Stimulated activated CD8-positive, alpha-beta memory T cell treated with anti-CD3 and anti-CD28 coated beads, Interleukin-7, amount 100 ng/mL, for 4 hours (primary cell): ENCODE results near the gene OR51B4.
"Not testable (repeated sequence)": the region's sequence is repeated elsewhere in the genome, so short reads cannot be mapped to it uniquely, and the experiment has no call there.

ENCODE experiments used
- DNase-seq, 2 donors: peaks; one replicate each; pipeline ENCODE4 v3.0.0-alpha.2; 2020; ENCODE audit warnings: low read depth in 2 of 2

The OR51B4 gene

DNA sequence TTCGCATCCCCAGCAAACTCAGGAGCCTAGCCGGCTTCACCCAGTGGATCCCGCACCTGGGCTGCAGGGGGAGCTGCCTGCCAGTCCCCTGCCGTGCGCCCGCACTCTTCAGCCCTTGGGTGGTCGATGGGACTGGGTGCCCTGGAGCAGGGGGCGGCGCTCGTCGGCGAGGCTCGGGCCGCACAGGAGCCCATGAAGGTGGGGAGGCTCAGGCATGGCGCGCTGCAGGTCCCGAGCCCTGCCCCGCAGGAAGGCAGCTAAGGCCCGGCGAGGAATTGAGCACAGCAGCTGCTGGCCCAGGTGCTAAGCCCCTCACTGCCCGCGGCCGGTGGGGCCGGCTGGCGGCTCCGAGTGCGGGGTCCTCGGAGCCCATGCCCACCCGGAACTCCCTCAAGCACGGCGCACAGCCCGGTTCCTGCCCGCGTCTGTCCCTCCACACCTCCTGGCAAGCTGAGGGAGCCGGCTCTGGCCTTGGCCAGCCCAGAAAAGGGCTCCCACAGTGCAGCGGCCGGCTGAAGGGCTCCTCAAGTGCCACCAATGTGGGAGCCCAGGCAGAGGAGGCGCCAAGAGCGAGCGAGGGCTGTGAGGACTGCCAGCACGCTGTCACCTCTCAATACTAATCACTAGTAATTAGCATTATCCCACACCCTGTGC, 7.3 kb downstream of the OR51B4 start:
- DNase-seq = not testable (repeated sequence)

DNA sequence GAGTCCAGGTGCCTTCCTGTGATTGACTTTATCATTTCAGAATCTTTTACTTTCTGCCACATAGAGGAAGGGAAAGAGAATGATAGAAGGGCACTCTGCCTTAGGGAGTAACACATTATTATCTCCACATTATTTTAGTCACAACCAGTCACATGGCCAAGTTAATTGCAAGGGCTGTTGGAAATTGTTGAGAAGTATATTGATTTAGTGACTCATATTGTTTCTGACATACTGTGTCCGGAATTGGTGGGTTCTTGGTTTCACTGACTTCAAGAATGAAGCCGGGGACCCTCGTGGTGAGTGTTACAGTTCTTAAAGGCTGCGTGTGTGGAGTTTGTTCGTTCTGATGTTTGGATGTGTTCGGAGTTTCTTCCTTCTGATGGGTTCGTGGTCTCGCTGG, 8.7 kb downstream of the OR51B4 start:
- no peak for DNase-seq

DNA sequence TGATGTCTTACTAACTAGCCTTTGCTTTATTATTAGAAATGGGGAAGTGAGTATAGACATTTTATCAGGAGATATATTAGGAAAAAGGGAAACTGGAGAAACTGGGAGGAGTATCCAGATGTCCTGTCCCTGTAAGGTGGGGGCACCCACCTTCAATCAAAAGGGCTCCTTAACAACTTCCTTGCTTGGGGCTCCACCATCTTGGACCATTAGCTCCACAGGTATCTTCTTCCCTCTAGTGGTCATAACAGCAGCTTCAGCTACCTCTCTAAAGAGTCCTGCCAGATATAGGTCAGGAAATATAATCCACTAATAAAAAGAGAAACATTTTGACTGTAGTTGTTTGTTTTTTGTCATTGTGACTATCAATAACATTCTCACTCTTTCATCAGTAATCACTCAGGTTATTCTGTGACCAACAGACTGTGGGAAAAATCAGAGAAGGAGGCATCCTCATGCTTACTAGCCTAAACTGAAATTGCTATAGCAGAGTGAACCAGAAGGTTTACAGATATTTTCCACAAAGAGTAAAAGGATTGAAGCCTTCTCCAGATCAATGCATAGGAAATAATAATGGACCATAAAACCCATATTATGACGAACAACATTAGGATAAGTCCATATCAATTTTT, 10.4 kb downstream of the OR51B4 start:
- DNase-seq = no peak

DNA sequence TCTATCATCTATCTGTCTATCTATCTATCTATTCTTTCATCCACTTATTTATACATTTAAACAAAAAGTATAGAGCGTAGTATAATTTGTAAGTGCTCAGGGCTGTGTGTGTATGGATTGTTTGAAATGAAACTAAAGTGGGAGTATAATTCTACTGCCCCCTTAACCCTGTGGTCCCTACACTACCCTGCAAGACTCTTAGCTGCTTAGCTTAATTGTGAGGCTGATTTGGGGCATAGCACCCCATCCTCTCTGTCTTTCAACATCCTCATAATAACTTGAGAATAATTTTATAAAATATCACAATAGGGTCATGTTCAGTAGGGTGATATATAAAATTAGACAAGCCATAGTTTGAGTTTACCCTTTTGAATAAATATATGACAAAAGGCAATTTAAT, 11.6 kb downstream of the OR51B4 start:
- no peak for DNase-seq

DNA sequence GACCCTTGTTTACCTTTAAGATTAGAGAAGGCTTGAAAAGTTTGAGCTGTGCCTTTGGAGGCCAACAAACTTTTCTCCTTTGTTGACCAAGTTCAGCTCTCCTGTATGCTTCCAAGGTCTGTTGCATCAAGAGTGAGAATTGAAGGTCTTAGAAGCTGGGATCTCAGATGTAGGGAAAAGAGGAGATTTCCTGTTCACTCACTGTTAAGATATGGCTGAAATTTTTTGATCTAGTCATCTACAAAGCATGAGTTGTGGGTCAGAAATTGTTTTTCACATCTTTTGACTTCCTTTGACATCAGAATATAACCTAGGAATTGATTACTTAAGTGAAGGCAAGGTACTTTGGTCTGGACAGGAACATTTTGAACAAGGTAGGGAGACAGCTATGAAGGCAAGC, 12.1 kb downstream of the OR51B4 start:
- no peak for DNase-seq

DNA sequence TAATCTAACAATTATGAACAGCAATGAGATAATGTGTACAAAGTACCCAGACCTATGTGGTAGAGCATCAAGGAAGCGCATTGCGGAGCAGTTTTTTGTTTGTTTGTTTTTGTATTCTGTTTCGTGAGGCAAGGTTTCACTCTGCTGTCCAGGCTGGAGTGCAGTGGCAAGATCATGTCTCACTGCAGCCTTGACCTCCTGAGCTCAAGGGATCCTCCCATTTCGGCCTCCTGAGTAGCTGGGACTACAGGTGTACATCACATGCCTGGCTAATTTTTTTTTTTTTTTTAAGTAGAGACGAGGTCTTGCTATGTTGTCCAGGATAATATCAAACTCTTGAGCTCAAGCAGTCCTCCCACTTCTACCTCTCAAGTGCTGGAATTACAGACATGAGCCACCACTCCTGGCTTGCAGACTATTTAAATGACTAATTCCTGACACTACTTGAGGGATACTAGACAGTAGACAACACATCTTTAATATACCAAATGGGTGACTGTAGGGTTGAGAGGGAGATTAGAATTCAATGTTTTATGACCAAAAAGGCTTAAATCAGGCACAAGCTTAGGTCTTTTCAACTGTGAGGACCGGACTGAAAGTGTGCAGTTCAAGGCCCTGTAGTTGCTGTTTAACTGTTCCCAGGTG, 12.7 kb downstream of the OR51B4 start:
- DNase-seq = no peak

DNA sequence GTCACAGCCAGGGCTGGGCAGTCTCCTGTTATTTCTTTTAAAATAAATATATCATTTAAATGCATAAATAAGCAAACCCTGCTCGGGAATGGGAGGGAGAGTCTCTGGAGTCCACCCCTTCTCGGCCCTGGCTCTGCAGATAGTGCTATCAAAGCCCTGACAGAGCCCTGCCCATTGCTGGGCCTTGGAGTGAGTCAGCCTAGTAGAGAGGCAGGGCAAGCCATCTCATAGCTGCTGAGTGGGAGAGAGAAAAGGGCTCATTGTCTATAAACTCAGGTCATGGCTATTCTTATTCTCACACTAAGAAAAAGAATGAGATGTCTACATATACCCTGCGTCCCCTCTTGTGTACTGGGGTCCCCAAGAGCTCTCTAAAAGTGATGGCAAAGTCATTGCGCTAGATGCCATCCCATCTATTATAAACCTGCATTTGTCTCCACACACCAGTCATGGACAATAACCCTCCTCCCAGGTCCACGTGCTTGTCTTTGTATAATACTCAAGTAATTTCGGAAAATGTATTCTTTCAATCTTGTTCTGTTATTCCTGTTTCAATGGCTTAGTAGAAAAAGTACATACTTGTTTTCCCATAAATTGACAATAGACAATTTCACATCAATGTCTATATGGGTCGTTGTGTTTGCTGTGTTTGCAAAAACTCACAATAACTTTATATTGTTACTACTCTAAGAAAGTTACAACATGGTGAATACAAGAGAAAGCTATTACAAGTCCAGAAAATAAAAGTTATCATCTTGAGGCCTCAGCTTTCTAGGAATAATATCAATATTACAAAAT, 13.4 kb downstream of the OR51B4 start:
- DNase-seq = no peak

DNA sequence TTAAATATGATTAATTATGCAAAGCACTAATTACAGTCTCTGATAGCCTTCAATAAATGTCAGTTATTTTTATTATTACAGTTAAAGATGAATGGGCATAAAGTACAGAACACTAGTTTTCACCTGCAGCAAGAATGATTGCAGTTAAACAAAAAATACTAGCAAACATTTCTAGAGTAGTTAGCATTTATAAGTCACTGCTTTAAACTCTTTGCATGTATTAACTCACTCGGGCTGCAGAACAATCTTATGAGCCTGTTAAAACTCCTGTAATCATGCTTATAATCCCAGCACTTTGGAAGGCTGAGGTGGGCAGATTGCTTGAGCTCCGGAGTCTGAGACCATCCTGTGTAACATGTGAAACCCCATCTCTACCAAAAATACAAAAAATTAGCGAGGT, 14.8 kb downstream of the OR51B4 start:
- DNase-seq = no peak

DNA sequence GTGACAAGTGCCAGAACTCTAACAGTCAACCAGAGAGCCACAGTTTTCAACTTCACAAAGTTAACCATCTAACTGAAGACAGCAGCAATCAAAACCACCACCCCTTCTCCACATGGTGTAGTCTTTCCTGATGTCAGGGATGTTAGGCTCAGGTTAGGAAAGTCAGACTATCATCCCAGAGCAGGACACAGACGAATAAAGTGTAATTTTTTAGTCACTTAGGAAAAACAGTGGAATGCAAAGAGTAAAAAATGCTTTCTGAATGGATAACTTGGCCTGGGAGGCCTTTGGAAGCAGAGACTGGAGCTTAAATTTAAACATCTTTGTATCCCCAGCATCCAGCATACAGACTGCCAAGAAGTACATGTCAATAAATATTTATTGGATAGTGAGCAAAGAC, 15.4 kb downstream of the OR51B4 start:
- no peak for DNase-seq

DNA sequence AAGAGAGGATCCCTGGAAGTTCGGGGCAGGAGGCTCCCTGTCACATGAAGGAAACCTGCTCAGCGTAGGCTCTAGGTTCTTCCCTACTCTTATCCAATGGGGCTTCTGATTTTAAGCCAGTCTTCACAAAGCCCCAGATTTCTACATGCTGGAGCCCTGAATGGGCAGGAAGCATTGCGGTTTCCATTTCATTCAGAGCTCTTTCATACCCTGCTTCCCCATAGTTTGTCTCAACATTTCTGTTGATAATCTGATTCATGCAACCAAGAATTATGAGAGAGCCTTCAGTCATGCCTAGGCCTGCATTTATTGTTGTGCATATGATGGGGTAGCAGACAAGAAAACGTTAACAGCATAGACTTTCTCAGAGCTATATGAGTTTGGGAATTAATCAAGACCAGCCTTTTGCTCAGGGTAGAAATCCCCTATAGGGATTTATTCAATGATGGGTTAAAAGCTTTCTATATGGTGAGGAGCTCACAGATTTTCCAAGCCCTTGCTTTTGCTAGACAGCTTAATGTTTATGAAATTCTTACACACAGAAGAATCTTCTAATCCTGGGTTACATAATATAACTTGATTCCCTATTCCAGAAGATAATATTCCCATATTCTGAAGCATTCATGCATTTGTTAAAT, 15.9 kb downstream of the OR51B4 start:
- DNase-seq = no peak

DNA sequence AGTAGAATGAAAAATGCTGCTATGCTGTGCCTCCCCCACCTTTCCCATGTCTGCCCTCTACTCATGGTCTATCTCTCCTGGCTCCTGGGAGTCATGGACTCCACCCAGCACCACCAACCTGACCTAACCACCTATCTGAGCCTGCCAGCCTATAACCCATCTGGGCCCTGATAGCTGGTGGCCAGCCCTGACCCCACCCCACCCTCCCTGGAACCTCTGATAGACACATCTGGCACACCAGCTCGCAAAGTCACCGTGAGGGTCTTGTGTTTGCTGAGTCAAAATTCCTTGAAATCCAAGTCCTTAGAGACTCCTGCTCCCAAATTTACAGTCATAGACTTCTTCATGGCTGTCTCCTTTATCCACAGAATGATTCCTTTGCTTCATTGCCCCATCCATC, 17.1 kb downstream of the OR51B4 start:
- DNase-seq = no peak

DNA sequence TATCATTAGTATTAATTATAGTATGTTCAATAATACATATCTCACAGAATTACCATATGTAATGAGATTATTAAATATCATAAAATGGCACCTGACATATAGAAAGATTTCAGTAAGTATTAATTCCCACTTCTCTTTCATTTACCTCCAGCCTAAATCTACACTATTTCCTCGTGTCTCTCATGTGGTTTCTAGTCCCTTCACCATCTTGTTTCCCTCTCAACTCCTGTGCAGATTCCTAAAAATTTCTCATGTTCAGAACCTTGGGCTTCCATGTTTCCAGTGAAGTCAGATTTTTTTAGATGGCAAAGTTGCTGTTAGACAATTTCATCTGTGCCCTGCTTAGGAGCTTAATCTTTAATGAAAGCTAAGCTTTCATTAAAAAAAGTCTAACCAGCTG, 17.9 kb downstream of the OR51B4 start:
- no peak for DNase-seq

DNA sequence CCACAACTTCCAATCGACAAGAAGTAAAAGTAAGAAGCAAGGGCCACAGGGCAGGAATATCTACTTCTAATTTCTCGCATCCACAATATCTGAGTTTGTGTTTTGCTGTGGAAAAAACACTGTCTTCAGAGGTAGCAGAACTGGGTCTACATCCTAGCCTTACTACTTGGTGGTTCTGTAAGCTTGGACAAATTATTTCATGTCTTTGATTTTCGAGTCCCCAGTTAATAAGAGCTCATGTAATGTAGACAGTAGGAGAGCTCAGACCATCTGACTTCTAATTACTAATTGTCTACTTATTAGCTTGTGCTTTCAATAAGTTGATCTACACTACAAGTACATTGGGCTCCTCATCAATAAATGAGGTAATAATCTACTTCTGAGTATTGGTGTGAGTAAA, 18.7 kb downstream of the OR51B4 start:
- no peak for DNase-seq

DNA sequence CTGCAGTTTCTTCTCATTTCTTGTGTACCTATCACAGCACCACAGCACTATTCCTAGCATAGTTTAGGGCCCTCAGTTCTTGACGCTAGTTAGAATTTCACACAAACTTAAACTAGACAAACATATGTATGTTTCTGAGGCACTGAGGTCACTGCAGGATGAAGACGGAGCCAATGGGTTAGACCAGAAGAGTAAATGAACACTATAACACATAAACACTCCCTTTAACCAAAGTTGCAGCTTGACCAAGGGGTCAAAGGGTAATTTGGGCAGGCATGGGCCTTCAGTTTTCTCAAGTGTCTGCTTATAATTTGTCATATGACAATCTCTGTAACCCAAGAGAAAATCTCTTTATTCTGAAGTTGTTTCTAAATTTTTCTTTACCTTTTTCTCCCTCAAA, 19.1 kb downstream of the OR51B4 start:
- DNase-seq = no peak

DNA sequence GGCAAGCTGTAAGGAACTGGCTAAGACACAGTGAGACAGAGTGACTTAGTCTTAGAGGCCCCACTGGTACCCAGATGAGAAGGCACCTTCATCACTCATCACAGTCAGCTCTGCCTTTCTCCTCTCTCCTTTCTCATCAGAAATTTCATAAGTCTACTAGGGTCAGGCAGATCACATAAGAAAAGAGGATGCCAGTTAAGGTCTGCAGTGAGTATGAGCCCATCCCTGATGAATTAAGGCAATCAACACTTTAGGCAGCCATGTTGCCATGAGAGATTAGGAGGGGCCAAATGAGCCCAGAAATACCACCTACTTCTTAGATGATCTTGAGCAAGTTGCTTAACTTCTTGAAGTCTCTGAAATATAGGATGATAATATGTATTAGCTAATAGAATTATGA, 20.1 kb downstream of the OR51B4 start:
- no peak for DNase-seq

DNA sequence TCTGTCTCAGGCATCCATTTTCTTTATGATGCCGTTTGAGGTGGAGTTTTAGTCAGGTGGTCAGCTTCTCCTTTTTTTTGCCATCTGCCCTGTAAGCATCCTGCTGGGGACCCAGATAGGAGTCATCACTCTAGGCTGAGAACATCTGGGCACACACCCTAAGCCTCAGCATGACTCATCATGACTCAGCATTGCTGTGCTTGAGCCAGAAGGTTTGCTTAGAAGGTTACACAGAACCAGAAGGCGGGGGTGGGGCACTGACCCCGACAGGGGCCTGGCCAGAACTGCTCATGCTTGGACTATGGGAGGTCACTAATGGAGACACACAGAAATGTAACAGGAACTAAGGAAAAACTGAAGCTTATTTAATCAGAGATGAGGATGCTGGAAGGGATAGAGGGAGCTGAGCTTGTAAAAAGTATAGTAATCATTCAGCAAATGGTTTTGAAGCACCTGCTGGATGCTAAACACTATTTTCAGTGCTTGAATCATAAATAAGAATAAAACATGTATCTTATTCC, 21.1 kb downstream of the OR51B4 start:
- DNase-seq = no peak

DNA sequence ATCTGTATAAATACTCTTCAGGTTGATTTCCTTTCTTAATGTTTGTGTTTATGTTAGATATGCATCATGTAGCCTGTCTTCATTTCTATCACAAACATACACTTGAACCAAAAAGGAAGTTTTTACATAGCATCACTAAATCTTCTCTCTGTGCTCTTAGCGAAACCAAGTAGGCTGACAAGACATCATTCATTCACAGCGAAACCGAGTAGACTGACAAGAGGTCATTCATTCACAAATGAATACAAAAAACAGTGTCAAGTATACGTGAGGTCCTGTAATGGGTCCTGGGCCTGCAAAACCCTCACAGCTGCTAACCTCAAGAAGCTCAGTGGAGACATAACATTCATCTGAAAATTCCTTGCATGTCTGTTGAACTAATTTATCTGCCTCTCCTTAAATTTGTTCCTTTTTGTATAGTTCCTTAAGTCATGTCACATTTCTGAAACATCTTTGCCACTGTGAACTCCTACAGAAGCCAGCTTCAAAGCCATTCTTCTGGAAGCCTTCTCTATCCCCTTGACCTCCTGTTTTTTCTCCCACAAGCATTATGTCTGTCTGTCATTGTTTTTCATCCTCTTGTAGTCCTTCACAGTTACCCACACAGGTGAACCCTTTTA, 22.2 kb downstream of the OR51B4 start:
- no peak for DNase-seq

DNA sequence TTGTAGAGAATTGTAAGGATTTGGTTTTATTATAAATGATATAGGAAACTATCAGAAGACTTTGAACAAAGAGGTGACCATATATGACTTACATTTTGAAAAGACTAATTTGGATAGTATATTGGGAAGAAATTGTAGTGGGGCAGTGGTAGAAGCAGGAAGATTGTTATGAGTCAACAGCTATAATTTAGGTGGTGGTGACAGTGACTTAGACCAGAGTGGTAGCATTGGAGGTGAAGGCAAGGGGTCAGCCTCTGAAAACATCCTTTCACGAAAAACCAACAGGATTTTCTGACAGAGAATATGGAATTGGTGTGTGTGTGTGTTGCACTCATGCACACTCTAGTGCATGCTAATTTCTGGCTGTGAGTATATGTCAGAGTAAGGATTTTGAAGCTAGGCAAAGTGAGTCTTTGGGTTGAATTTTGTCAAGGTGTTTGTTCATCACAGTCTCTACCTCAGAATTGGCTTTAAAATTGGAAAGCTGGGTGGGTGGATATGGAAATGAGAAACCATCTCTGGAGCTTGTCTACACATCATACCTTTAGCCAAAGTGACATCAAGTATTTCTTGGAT, 23.9 kb downstream of the OR51B4 start:
- no peak for DNase-seq

DNA sequence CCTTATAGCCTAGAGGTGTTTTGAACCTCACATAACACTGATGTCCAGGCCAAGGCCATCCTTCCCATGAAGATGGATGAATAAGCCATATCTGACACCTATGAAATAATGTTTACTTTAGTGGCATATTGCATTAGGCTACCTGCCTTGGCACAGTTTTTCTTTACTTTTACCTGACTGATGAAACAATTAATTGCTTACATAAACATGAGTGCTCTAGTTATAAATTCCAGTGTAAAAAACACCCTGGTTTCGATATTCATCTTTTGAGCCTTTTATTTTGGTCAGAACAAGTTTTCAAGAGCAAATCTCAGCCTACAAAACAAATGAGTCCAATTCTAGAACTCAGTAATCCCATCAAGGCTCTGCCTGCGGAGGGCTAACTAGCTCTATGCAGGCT, 25.0 kb downstream of the OR51B4 start:
- no peak for DNase-seq

DNA sequence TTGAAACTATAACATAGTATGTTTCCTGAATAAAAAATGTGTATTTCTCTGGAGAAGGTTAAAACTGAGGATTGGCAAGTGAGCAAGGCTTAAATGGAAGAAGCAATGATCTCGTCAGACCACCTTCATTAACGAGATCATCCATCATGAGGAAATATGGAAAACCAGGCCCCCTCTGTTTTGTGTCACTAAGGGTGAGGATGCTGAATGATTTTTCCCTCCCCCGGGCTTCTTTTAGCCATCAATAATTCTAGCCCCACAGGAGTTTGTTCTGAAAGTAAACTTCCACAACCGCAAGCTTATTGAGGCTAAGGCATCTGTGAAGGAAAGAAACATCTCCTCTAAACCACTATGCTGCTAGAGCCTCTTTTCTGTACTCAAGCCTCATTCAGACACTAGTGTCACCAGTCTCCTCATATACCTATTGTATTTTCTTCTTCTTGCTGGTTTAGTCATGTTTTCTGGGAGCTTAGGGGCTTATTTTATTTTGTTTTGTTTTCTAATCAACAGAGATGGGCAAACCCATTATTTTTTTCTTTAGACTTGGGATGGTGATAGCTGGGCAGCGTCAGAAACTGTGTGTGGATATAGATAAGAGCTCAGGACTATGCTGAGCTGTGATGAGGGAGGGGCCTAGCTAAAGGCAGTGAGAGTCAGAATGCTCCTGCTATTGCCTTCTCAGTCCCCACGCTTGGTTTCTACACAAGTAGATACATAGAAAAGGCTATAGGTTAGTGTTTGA, 26.2 kb downstream of the OR51B4 start:
- no peak for DNase-seq
